IMR-90 (cell line): Measurements from ENCODE around the gene OR6B3. TPM values are rescaled to one million over a fixed set of nuclear protein-coding genes. Genes with fewer than 3 reads are reported as not detected.

Source experiments
- ATAC-seq: fragments of 200-7000 bp; cut with Tn5 transposase; 2 replicates; pipeline ENCODE4 v1.9.1; 2020; ENCODE audit warnings: low read depth, mild to moderate bottlenecking, moderate library complexity
- BruUV-seq: library from RNA; stranded (reverse); fragments of 400-500 nt; replicated peaks from 2 replicates; lab custom pipeline; 2021; lab: Mats Ljungman, UMichigan
- CTCF ChIA-PET: fragments of 300-600 bp; formaldehyde crosslinking; extraction: SDS; loops from one replicate; lab custom pipeline; 2021; ENCODE audit warnings: antibody characterized with exemption; lab: Yijun Ruan, JAX
- POLR2A ChIA-PET: fragments of 300-600 bp; sonication (Branson Sonifier 250); formaldehyde crosslinking; loops from one replicate; lab custom pipeline; 2022; ENCODE audit warnings: antibody characterized with exemption; ENCODE audit not compliant: unreplicated experiment; lab: Charles Lee
- DNase-seq: peaks from one replicate; pipeline ENCODE4 v3.0.0; 2013
- H2AFZ ChIP-seq: replicated peaks from 2 replicates; pipeline ENCODE3; 2013; ENCODE audit warnings: low read length, mild to moderate bottlenecking; ENCODE audit not compliant: poor library complexity
- H2AK5ac ChIP-seq: 2 replicates; pipeline ENCODE4 v1.6.1; 2013; ENCODE audit warnings: low read depth, low read length, inconsistent platforms
- H2AK9ac ChIP-seq: replicated peaks from 2 replicates; pipeline ENCODE3; 2013; ENCODE audit warnings: mild to moderate bottlenecking, low read depth, low read length, moderate library complexity; ENCODE audit not compliant: poor library complexity
- H2BK120ac ChIP-seq: 2 replicates; pipeline ENCODE4 v1.6.1; 2013; ENCODE audit warnings: low read depth, low read length, inconsistent platforms
- H2BK15ac ChIP-seq: 3 replicates; pipeline ENCODE4 v1.6.1; 2013; ENCODE audit warnings: low read depth, low read length, inconsistent platforms
- H2BK20ac ChIP-seq: 2 replicates; pipeline ENCODE4 v1.6.1; 2013; ENCODE audit warnings: low read depth, mild to moderate bottlenecking, inconsistent platforms, low read length, moderate library complexity
- H2BK5ac ChIP-seq: 2 replicates; pipeline ENCODE4 v1.6.1; 2013; ENCODE audit warnings: mild to moderate bottlenecking, low read depth, low read length, inconsistent platforms; ENCODE audit not compliant: poor library complexity, severe bottlenecking
- H3K14ac ChIP-seq: replicated peaks from 2 replicates; pipeline ENCODE4 v1.6.1; 2013; ENCODE audit warnings: low read depth, low read length, inconsistent platforms
- H3K18ac ChIP-seq: 2 replicates; pipeline ENCODE4 v1.6.1; 2013; ENCODE audit warnings: low read depth, low read length, control low read depth
- H3K23ac ChIP-seq: 2 replicates; pipeline ENCODE4 v1.6.1; 2013; ENCODE audit warnings: low read depth, low read length, inconsistent platforms
- H3K27ac ChIP-seq: 2 replicates; pipeline ENCODE4 v1.5.1; 2013; ENCODE audit warnings: mild to moderate bottlenecking, control low read depth, low read length; ENCODE audit not compliant: insufficient read depth
- H3K27me3 ChIP-seq: 2 replicates; pipeline ENCODE4 v1.6.1; 2013; ENCODE audit warnings: low read length; ENCODE audit not compliant: control insufficient read depth, insufficient read depth
- H3K36me3 ChIP-seq: 2 replicates; pipeline ENCODE4 v1.6.1; 2013; ENCODE audit warnings: low read length, mixed read lengths; ENCODE audit not compliant: control insufficient read depth, insufficient read depth
- H3K4ac ChIP-seq: 2 replicates; pipeline ENCODE4 v1.6.1; 2013; ENCODE audit warnings: low read depth, low read length, inconsistent platforms
- H3K4me1 ChIP-seq: 2 replicates; pipeline ENCODE4 v1.6.1; 2013; ENCODE audit warnings: low read length, mixed read lengths; ENCODE audit not compliant: control insufficient read depth, insufficient read depth
- H3K4me2 ChIP-seq: 2 replicates; pipeline ENCODE4 v1.6.1; 2013; ENCODE audit warnings: low read depth, mild to moderate bottlenecking, control low read depth, low read length, moderate library complexity
- H3K4me3 ChIP-seq: 2 replicates; pipeline ENCODE4 v1.5.1; 2013; ENCODE audit warnings: low read depth, mild to moderate bottlenecking, control low read depth, low read length, moderate library complexity; ENCODE audit not compliant: insufficient read depth
- H3K56ac ChIP-seq: 2 replicates; pipeline ENCODE4 v1.6.1; 2013; ENCODE audit warnings: low read length, inconsistent platforms; ENCODE audit not compliant: insufficient read depth; ENCODE audit errors: extremely low read depth
- H3K79me1 ChIP-seq, 2 experiments: 2 replicates each; pipeline ENCODE4 v1.6.1; 2013; ENCODE audit warnings: low read length in 2 of 2, inconsistent platforms in 1 of 2, low read depth in 1 of 2
- H3K9ac ChIP-seq: 2 replicates; pipeline ENCODE4 v1.6.1; 2013; ENCODE audit warnings: low read depth, low read length, control low read depth
- H3K9me1 ChIP-seq: 2 replicates; pipeline ENCODE4 v1.6.1; 2013; ENCODE audit warnings: low read length, inconsistent platforms; ENCODE audit not compliant: insufficient read depth
- H3K9me3 ChIP-seq: 2 replicates; pipeline ENCODE4 v1.6.1; 2013; ENCODE audit warnings: low read length; ENCODE audit not compliant: control insufficient read depth, insufficient read depth
- H4K20me1 ChIP-seq: 2 replicates; pipeline ENCODE4 v1.6.1; 2013; ENCODE audit warnings: low read length, inconsistent platforms; ENCODE audit not compliant: insufficient read depth
- H4K5ac ChIP-seq: 2 replicates; pipeline ENCODE4 v1.6.1; 2013; ENCODE audit warnings: mild to moderate bottlenecking, low read depth, low read length, control low read depth
- H4K8ac ChIP-seq, 2 experiments: 2 replicates each; pipeline ENCODE4 v1.6.1; 2013; ENCODE audit warnings: low read depth in 2 of 2, low read length in 2 of 2, control low read depth in 1 of 2, inconsistent platforms in 1 of 2
- H4K91ac ChIP-seq: 2 replicates; pipeline ENCODE4 v1.6.1; 2013; ENCODE audit warnings: low read depth, low read length, inconsistent platforms; ENCODE audit not compliant: insufficient read depth
- CHD1 ChIP-seq: IDR thresholded peaks from 2 replicates; pipeline ENCODE4 v1.6.1; 2012; ENCODE audit warnings: low read depth, low read length, improper control_type of control experiment
- ELK1 ChIP-seq: fragments of 150-350 bp; IDR thresholded peaks from 2 replicates; pipeline ENCODE4 v1.6.1; 2016; ENCODE audit warnings: low read depth, mild to moderate bottlenecking, low read length, moderate library complexity, borderline replicate concordance
- FOS ChIP-seq: fragments of 150-350 bp; IDR thresholded peaks from 2 replicates; pipeline ENCODE4 v1.6.1; 2016; ENCODE audit warnings: low read depth, low read length
- MAFK ChIP-seq: IDR thresholded peaks from 2 replicates; pipeline ENCODE4 v1.6.1; 2012; ENCODE audit warnings: low read depth, low read length, improper control_type of control experiment
- MAZ ChIP-seq: IDR thresholded peaks from 2 replicates; pipeline ENCODE4 v1.6.1; 2012; ENCODE audit warnings: low read depth, mild to moderate bottlenecking, low read length, improper control_type of control experiment, moderate library complexity, borderline replicate concordance
- NFE2L2 ChIP-seq: fragments of 150-350 bp; IDR thresholded peaks from 2 replicates; pipeline ENCODE4 v1.6.1; 2016; ENCODE audit warnings: low read depth, mild to moderate bottlenecking, low read length
- POLR2A ChIP-seq: IDR thresholded peaks from 2 replicates; pipeline ENCODE4 v1.6.1; 2012; ENCODE audit warnings: mild to moderate bottlenecking, low read depth, low read length
- RAD21 ChIP-seq: IDR thresholded peaks from 2 replicates; pipeline ENCODE4 v1.6.1; 2012; ENCODE audit warnings: low read length, improper control_type of control experiment
- RFX5 ChIP-seq: IDR thresholded peaks from 2 replicates; pipeline ENCODE4 v1.8.0; 2012; ENCODE audit warnings: low read depth, mild to moderate bottlenecking, low read length, moderate library complexity
- SMC3 ChIP-seq: fragments of 150-350 bp; IDR thresholded peaks from 2 replicates; pipeline ENCODE4 v1.6.1; 2016; ENCODE audit warnings: low read depth, mild to moderate bottlenecking, antibody characterized with exemption, low read length, moderate library complexity
- USF2 ChIP-seq: fragments of 150-350 bp; IDR thresholded peaks from 2 replicates; pipeline ENCODE4 v1.6.1; 2017; ENCODE audit warnings: mild to moderate bottlenecking, antibody characterized with exemption, low read length, low read depth
- WGBS, 2 experiments: methylation state at CpG; one replicate each; pipeline versions ENCODE4 v1.1.5 to v1.1.7; 2013; ENCODE audit warnings: missing lambda C conversion rate in 2 of 2; ENCODE audit not compliant: insufficient read length in 1 of 2; ENCODE audit errors: extremely low coverage in 2 of 2; 5-methylcytosine and 5-hydroxymethylcytosine counted together
- dilution Hi-C: fragments of 300-500 bp; cut with HindIII; formaldehyde crosslinking; loops from one replicate; pipeline ENCODE4 v1.14.3; 2018; ENCODE audit warnings: low sequenced_read_pairs; ENCODE audit not compliant: unreplicated experiment
- in situ Hi-C: fragments of 300-500 bp; cut with MboI; formaldehyde crosslinking; loops from 3 replicates; pipeline ENCODE4 v1.14.3; 2019; ENCODE audit warnings: low sequenced_read_pairs, inconsistent platforms, mixed read lengths
- intact Hi-C: fragments of 100-400 bp; cut with micrococcal nuclease; formaldehyde crosslinking; loops from 2 replicates; pipeline ENCODE4 v1.10.0; 2022
- polyA plus RNA-seq, 3 experiments: library from polyadenylated mRNA; depleted of rRNA; stranded (reverse); fragments of >200 nt; gene quantifications; 2 replicates each; pipeline ENCODE4 v1.2.3, GENCODE V29; 2012; ENCODE audit warnings: low replicate concordance in 1 of 3
- total RNA-seq: library from RNA; depleted of rRNA; stranded (reverse); fragments of >200 nt; gene quantifications from 2 replicates; pipeline ENCODE4 v1.2.3, GENCODE V29; 2012

Gene OR6B3
- total and polyA plus RNA-seq, 2 of the 4 experiments (the other 2 are of a cell fraction), result not detected

GRCh38 chr2:240069829-240070228 is 16.5 kb upstream of the OR6B3 start:
- POLR2A ChIA-PET, result no interaction called here
- Histone ChIP-seq H2AFZ (no peak overlapping the region), H3K4ac (no peak overlapping the region), H3K14ac (no peak overlapping the region), H2AK5ac (no peak overlapping the region), H3K27ac (no peak overlapping the region), H4K5ac (no peak overlapping the region), H3K56ac (no peak overlapping the region), H3K9ac (no peak overlapping the region), H3K9me1 (no peaks in the 10 kb centered on the region), H3K27me3 (no peaks in the 10 kb centered on the region; the same call in 1 of the 2 replicates), H3K9me3 (no peaks in the 10 kb centered on the region), H2BK120ac (no peak overlapping the region), H4K91ac (no peak overlapping the region), H3K4me3 (no peak overlapping the region), H3K4me1 (no peaks in the 10 kb centered on the region), H2BK5ac (no peak overlapping the region), H4K20me1 (no peaks in the 10 kb centered on the region), H4K8ac (no peak overlapping the region), H3K18ac (no peak overlapping the region), H3K79me1 (no peaks in the 10 kb centered on the region), H2AK9ac (no peak overlapping the region), H2BK20ac (no peak overlapping the region), H3K4me2 (no peak overlapping the region), H3K36me3 (no peaks in the 10 kb centered on the region), H3K23ac (no peak overlapping the region), H2BK15ac (no peak overlapping the region)
- ATAC-seq (no peak), DNase-seq (no peak)
- dilution Hi-C loops (no loop called here), in situ Hi-C loops (no loop called here), intact Hi-C loops (no loop called here)
- BruUV-seq, result no TSS peak
- WGBS, 2 experiments, result no CpG with 5 or more reads among the region's 1 CpG
- CTCF ChIA-PET, result interaction anchor here (3.4 kb wide), 1 partner anchor 9 kb away, joined by 15 read pairs; no protein-coding TSS in a partner anchor
- no peak for TF ChIP-seq RFX5
- TF ChIP-seq FOS, result no peak
- TF ChIP-seq NFE2L2, result no peak
- no peak for TF ChIP-seq CHD1
- TF ChIP-seq SMC3, result no peak
- no peak for TF ChIP-seq POLR2A
- no peak for TF ChIP-seq MAFK
- no peak for TF ChIP-seq MAZ
- no peak for TF ChIP-seq USF2
- TF ChIP-seq RAD21, result no peak
- no peak for TF ChIP-seq ELK1
